Measurements from ENCODE around the gene MRPS25. TPM values are rescaled to one million over a fixed set of nuclear protein-coding genes. Genes with fewer than 3 reads are reported as not detected.

MRPS25 gene
- total RNA-seq, 1 experiment from 2014 or later = 60.6 TPM

GRCh38 chr3:15060029-15060428, 5.1 kb downstream of the MRPS25 start:
- no peak for DNase-seq
- Histone ChIP-seq H3K4me1 (ENCODE audit: low read length) (peaks cover 23% of the 10 kb centered on the region), H3K27me3 (ENCODE audit: low read length) (no peaks in the 10 kb centered on the region), H4K20me1 (ENCODE audit: insufficient read depth, low read depth, low read length) (peaks cover 35% of the 10 kb centered on the region), H3K9me3 (ENCODE audit: low read length) (no peaks in the 10 kb centered on the region), H3K79me2 (ENCODE audit: low read length) (peaks cover 76% of the 10 kb centered on the region), H3K9me2 (replicated peaks; ENCODE audit: insufficient read depth, low read length) (no peaks in the 10 kb centered on the region), H3K4me3 (ENCODE audit: low read length) (no peak overlapping the region), H2AFZ (ENCODE audit: low read length) (no peak overlapping the region), H3K36me3 (ENCODE audit: insufficient read depth, low read length) (peaks cover 36% of the 10 kb centered on the region; the same call in 1 of the 2 replicates), H3K4me2 (ENCODE audit: low read depth, low read length, poor library complexity, severe bottlenecking) (no peak overlapping the region), H3K9ac (ENCODE audit: low read length) (no peak overlapping the region), H3K27ac (ENCODE audit: low read length) (no peak overlapping the region)

DNA sequence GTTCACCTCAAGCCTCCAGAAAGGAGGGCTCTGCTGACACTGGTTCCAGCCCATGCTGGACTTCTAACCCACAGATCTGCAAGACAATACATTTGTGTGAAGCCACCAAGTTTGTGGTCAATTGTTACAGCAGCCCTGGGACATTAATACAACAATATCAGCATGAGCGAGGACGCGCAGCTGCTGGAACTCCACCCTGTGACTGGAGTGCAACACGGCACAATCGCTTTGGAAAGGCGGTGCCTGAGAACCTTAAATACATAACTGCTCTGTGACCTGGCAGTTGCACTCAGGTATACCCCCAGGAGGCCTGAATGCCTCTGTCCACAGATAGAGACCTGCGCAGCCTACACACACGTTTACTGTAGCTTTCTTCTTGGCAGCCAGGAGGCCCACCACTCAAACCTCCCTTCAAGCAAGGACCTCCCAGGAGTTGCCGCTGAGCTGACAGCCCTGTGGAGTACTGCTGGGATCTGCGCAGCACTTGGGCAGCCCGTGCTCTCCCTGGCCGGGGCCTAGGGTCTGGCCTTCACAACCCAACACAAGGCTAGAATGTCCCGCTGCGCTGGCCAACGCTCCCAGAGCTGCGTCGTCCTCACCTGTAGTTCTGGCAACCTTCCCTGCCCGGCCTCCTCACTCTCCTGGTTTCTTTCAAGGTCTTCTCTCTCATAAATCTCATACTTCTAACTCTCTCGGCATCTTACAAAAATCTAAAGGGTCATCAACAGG, 8.3 kb downstream of the MRPS25 start:
- Histone ChIP-seq H3K4me2 (ENCODE audit: low read depth, low read length, poor library complexity, severe bottlenecking) (no peak overlapping the region), H3K36me3 (ENCODE audit: insufficient read depth, low read length) (peaks cover 50% of the 10 kb centered on the region; the same call in 1 of the 2 replicates), H3K4me1 (ENCODE audit: low read length) (peaks cover 37% of the 10 kb centered on the region), H3K9me3 (ENCODE audit: low read length) (no peaks in the 10 kb centered on the region), H3K27ac (ENCODE audit: low read length) (no peak overlapping the region), H3K9me2 (replicated peaks; ENCODE audit: insufficient read depth, low read length) (no peaks in the 10 kb centered on the region), H3K79me2 (ENCODE audit: low read length) (peaks cover 84% of the 10 kb centered on the region), H2AFZ (ENCODE audit: low read length) (no peak overlapping the region), H3K9ac (ENCODE audit: low read length) (no peak overlapping the region), H3K4me3 (ENCODE audit: low read length) (no peak overlapping the region), H3K27me3 (ENCODE audit: low read length) (no peaks in the 10 kb centered on the region), H4K20me1 (ENCODE audit: insufficient read depth, low read depth, low read length) (peaks cover 31% of the 10 kb centered on the region)
- DNase-seq = no peak

- no peaks in the 10 kb centered on the region for H3K27me3 ChIP-seq (ENCODE audit: low read length)
- no peak overlapping the region for H2AFZ ChIP-seq (ENCODE audit: low read length)
- H3K4me2 ChIP-seq (ENCODE audit: low read depth, low read length, poor library complexity, severe bottlenecking) = no peak overlapping the region
- H3K79me2 ChIP-seq (ENCODE audit: low read length) = peaks cover 92% of the 10 kb centered on the region
- H4K20me1 ChIP-seq (ENCODE audit: insufficient read depth, low read depth, low read length) = peaks cover 35% of the 10 kb centered on the region
- H3K4me1 ChIP-seq (ENCODE audit: low read length) = peaks cover 54% of the 10 kb centered on the region
- no peak for DNase-seq
- H3K9me3 ChIP-seq (ENCODE audit: low read length) = no peaks in the 10 kb centered on the region
- H3K4me3 ChIP-seq (ENCODE audit: low read length) = no peak overlapping the region
- no peaks in the 10 kb centered on the region for H3K9me2 ChIP-seq (replicated peaks; ENCODE audit: insufficient read depth, low read length)
- H3K27ac ChIP-seq (ENCODE audit: low read length) = no peak overlapping the region
- peaks cover 54% of the 10 kb centered on the region; the same call in 1 of the 2 replicates for H3K36me3 ChIP-seq (ENCODE audit: insufficient read depth, low read length)
- no peak overlapping the region for H3K9ac ChIP-seq (ENCODE audit: low read length)
Measured at GRCh38 chr3:15055019-15055557, 10.0 kb downstream of the MRPS25 start.

DNA sequence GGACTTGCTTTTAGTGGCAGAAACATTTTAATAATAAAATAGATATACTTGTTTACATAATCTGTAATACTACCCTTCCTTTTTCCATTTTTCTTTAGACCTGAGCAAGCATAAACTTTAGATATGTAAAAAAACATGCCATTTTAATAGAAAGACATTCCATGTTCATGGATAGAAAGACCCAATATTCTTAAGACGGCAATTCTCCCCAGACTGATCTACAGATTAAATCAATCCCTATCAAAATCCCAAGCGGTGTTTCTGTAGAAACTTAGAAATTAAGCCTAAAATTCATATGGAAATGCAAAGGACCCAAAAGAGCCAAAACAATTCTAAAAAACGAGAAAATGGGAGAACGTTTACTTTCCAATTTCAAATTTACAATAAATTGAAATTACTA, 11.6 kb downstream of the MRPS25 start:
- Histone ChIP-seq H3K27ac (ENCODE audit: low read length) (peak overlapping the region; percentile 43; the same call in 1 of the 2 replicates), H3K9me2 (replicated peaks; ENCODE audit: insufficient read depth, low read length) (no peaks in the 10 kb centered on the region), H3K27me3 (ENCODE audit: low read length) (no peaks in the 10 kb centered on the region), H3K9me3 (ENCODE audit: low read length) (no peaks in the 10 kb centered on the region), H3K9ac (ENCODE audit: low read length) (no peak overlapping the region), H3K79me2 (ENCODE audit: low read length) (peaks cover 92% of the 10 kb centered on the region), H3K4me1 (ENCODE audit: low read length) (peaks cover 62% of the 10 kb centered on the region), H2AFZ (ENCODE audit: low read length) (no peak overlapping the region), H3K4me2 (ENCODE audit: low read depth, low read length, poor library complexity, severe bottlenecking) (no peak overlapping the region), H3K4me3 (ENCODE audit: low read length) (no peak overlapping the region), H3K36me3 (ENCODE audit: insufficient read depth, low read length) (peaks cover 55% of the 10 kb centered on the region; the same call in 1 of the 2 replicates), H4K20me1 (ENCODE audit: insufficient read depth, low read depth, low read length) (peaks cover 31% of the 10 kb centered on the region)
- no peak for DNase-seq

- Histone ChIP-seq H3K27ac (ENCODE audit: low read length) (peak overlapping the region; percentile 43; the same call in 1 of the 2 replicates), H3K9me3 (ENCODE audit: low read length) (no peaks in the 10 kb centered on the region), H3K36me3 (ENCODE audit: insufficient read depth, low read length) (peaks cover 62% of the 10 kb centered on the region; the same call in 1 of the 2 replicates), H2AFZ (ENCODE audit: low read length) (no peak overlapping the region), H4K20me1 (ENCODE audit: insufficient read depth, low read depth, low read length) (peaks cover 31% of the 10 kb centered on the region), H3K9me2 (replicated peaks; ENCODE audit: insufficient read depth, low read length) (no peaks in the 10 kb centered on the region), H3K4me2 (ENCODE audit: low read depth, low read length, poor library complexity, severe bottlenecking) (no peak overlapping the region), H3K4me1 (ENCODE audit: low read length) (peaks cover 62% of the 10 kb centered on the region), H3K79me2 (ENCODE audit: low read length) (peaks cover 95% of the 10 kb centered on the region), H3K9ac (ENCODE audit: low read length) (no peak overlapping the region), H3K27me3 (ENCODE audit: low read length) (no peaks in the 10 kb centered on the region), H3K4me3 (ENCODE audit: low read length) (no peak overlapping the region)
- DNase-seq = no peak
Measured at GRCh38 chr3:15052335-15053242, 12.5 kb downstream of the MRPS25 start.

DNA sequence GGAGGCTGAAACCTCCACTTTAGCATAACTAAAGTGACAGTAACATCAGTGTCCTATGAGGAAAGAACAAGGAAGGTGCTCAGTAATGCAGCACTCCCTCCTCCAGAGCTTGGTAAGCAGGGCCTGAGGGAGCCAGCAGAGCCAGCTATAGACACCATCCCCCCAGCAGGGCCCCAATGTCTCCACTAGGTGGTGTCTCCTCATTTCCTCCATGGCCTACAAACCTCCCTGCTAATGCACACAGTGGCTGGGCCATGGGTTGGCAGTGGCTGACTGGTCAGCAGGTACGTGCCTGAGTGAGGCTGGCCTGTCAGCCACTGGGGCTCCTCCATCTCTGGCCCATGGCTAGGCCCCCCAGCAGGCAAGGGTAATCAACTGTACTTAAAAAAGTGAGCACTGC, 13.6 kb downstream of the MRPS25 start:
- Histone ChIP-seq H3K4me1 (ENCODE audit: low read length) (peaks cover 69% of the 10 kb centered on the region), H3K4me2 (ENCODE audit: low read depth, low read length, poor library complexity, severe bottlenecking) (peak overlapping the region; percentile 45), H3K9ac (ENCODE audit: low read length) (peak overlapping the region; percentile 14; the same call in 1 of the 2 replicates), H3K4me3 (ENCODE audit: low read length) (no peak overlapping the region), H2AFZ (ENCODE audit: low read length) (no peak overlapping the region), H3K27ac (ENCODE audit: low read length) (peak overlapping the region; percentile 89), H3K79me2 (ENCODE audit: low read length) (peaks cover 88% of the 10 kb centered on the region), H3K36me3 (ENCODE audit: insufficient read depth, low read length) (peaks cover 66% of the 10 kb centered on the region), H4K20me1 (ENCODE audit: insufficient read depth, low read depth, low read length) (peaks cover 31% of the 10 kb centered on the region), H3K27me3 (ENCODE audit: low read length) (no peaks in the 10 kb centered on the region), H3K9me2 (replicated peaks; ENCODE audit: insufficient read depth, low read length) (no peaks in the 10 kb centered on the region), H3K9me3 (ENCODE audit: low read length) (no peaks in the 10 kb centered on the region)
- peak; percentile 80 for DNase-seq

- no peaks in the 10 kb centered on the region for H3K9me2 ChIP-seq (replicated peaks; ENCODE audit: insufficient read depth, low read length)
- peak; percentile 84 for DNase-seq
- peaks cover 73% of the 10 kb centered on the region for H3K4me1 ChIP-seq (ENCODE audit: low read length)
- H2AFZ ChIP-seq (ENCODE audit: low read length) = no peak overlapping the region
- peaks cover 27% of the 10 kb centered on the region for H4K20me1 ChIP-seq (ENCODE audit: insufficient read depth, low read depth, low read length)
- H3K4me3 ChIP-seq (ENCODE audit: low read length) = no peak overlapping the region; the same call in 1 of the 2 replicates
- H3K27ac ChIP-seq (ENCODE audit: low read length) = peak overlapping the region; percentile 89
- H3K4me2 ChIP-seq (ENCODE audit: low read depth, low read length, poor library complexity, severe bottlenecking) = peak overlapping the region; percentile 45
- H3K27me3 ChIP-seq (ENCODE audit: low read length) = no peaks in the 10 kb centered on the region
- H3K9me3 ChIP-seq (ENCODE audit: low read length) = no peaks in the 10 kb centered on the region
- H3K79me2 ChIP-seq (ENCODE audit: low read length) = peaks cover 81% of the 10 kb centered on the region
- H3K36me3 ChIP-seq (ENCODE audit: insufficient read depth, low read length) = peaks cover 71% of the 10 kb centered on the region
- H3K9ac ChIP-seq (ENCODE audit: low read length) = peak overlapping the region; percentile 49
Measured at GRCh38 chr3:15050405-15051092, 14.6 kb downstream of the MRPS25 start.
